H1 (cell line): ENCODE measurements around the gene NGFR. TPM values are rescaled to one million over a fixed set of nuclear protein-coding genes. Genes with fewer than 3 reads are reported as not detected.
A peak's percentile ranks its signal among the peaks of the same experiment; 100 is the strongest.

Source experiments
- BACH1 ChIP-seq: IDR thresholded peaks from 2 replicates; pipeline ENCODE4 v1.6.1; 2012; ENCODE audit warnings: low read length, improper control_type of control experiment
- BRCA1 ChIP-seq: IDR thresholded peaks from 2 replicates; pipeline ENCODE4 v1.6.1; 2012; ENCODE audit warnings: low read depth, low read length, improper control_type of control experiment
- CBX5 ChIP-seq: fragments of 300-800, 300-1000 bp; sonication (generic); IDR thresholded peaks from 2 replicates; pipeline ENCODE4 v1.7.1; 2016; ENCODE audit warnings: antibody characterized with exemption, low read length, low read depth
- CHD1 ChIP-seq: IDR thresholded peaks from 2 replicates; pipeline ENCODE4 v1.6.1; 2012; ENCODE audit warnings: low read depth, low read length, improper control_type of control experiment
- CHD2 ChIP-seq: IDR thresholded peaks from 2 replicates; pipeline ENCODE4 v1.6.1; 2012; ENCODE audit warnings: low read length, improper control_type of control experiment
- EZH2 ChIP-seq: fragments of 200-600 bp; sonication (generic); IDR thresholded peaks from 2 replicates; pipeline ENCODE4 v1.7.1; 2012; ENCODE audit warnings: low read depth, mild to moderate bottlenecking, moderate library complexity, low read length, inconsistent platforms; ENCODE audit not compliant: severe bottlenecking
- GABPA ChIP-seq: IDR thresholded peaks from 2 replicates; pipeline ENCODE4 v1.6.1; 2011; ENCODE audit warnings: mild to moderate bottlenecking, low read length, moderate library complexity, borderline replicate concordance; ENCODE audit not compliant: insufficient read depth
- HDAC2 ChIP-seq, 2 experiments: fragments of 300-600 bp in 1 of 2; sonication (generic) in 1 of 2; IDR thresholded peaks; 2 replicates each; pipeline ENCODE4 v1.6.1; 2011 to 2012; ENCODE audit warnings: low read depth in 2 of 2, low read length in 2 of 2, mild to moderate bottlenecking in 2 of 2, moderate library complexity in 2 of 2, borderline replicate concordance in 1 of 2, inconsistent platforms in 1 of 2
- JUND ChIP-seq: IDR thresholded peaks from 2 replicates; pipeline ENCODE4 v1.6.1; 2011; ENCODE audit warnings: mild to moderate bottlenecking, improper control_type of control experiment, low read length
- NANOG ChIP-seq: IDR thresholded peaks from 2 replicates; pipeline ENCODE4 v1.6.1; 2011; ENCODE audit warnings: low read length, low read depth, mild to moderate bottlenecking, inconsistent platforms; ENCODE audit not compliant: insufficient read depth, poor library complexity, severe bottlenecking
- NRF1 ChIP-seq: IDR thresholded peaks from 2 replicates; pipeline ENCODE4 v1.6.1; 2011; ENCODE audit warnings: mild to moderate bottlenecking, low read depth, low read length, improper control_type of control experiment
- PHF8 ChIP-seq: fragments of 200-600 bp; sonication (generic); conservative IDR thresholded peaks from 2 replicates; pipeline ENCODE4 v1.7.1; 2012; ENCODE audit warnings: low read depth, mild to moderate bottlenecking, inconsistent platforms, low read length, moderate library complexity
- POLR2AphosphoS5 ChIP-seq: IDR thresholded peaks from 2 replicates; pipeline ENCODE4 v1.6.1; 2011; ENCODE audit warnings: low read depth, low read length
- POU5F1 ChIP-seq: IDR thresholded peaks from 2 replicates; pipeline ENCODE4 v1.6.1; 2011; ENCODE audit warnings: low read depth, mild to moderate bottlenecking, low read length, moderate library complexity
- RAD21 ChIP-seq, 2 experiments: IDR thresholded peaks in 1 of 2; conservative IDR thresholded peaks in 1 of 2; 2 replicates each; pipeline ENCODE4 v1.6.1; 2011; ENCODE audit warnings: low read depth in 2 of 2, low read length in 2 of 2, improper control_type of control experiment in 1 of 2, inconsistent platforms in 1 of 2, mild to moderate bottlenecking in 1 of 2, moderate library complexity in 1 of 2
- RBBP5 ChIP-seq: IDR thresholded peaks from 2 replicates; pipeline ENCODE4 v1.7.1; 2012; ENCODE audit warnings: low read depth, mild to moderate bottlenecking, inconsistent platforms, low read length, moderate library complexity, borderline replicate concordance
- SIN3A ChIP-seq, 2 experiments: IDR thresholded peaks in 1 of 2; conservative IDR thresholded peaks in 1 of 2; 2 replicates each; pipeline ENCODE4 v1.6.1; 2011 to 2012; ENCODE audit warnings: low read length in 2 of 2, improper control_type of control experiment in 1 of 2, low read depth in 1 of 2, mild to moderate bottlenecking in 1 of 2
- SIX5 ChIP-seq: IDR thresholded peaks from 2 replicates; pipeline ENCODE4 v1.6.1; 2011; ENCODE audit warnings: mild to moderate bottlenecking, low read depth, low read length
- SRF ChIP-seq: IDR thresholded peaks from 2 replicates; pipeline ENCODE4 v1.6.1; 2011; ENCODE audit warnings: mild to moderate bottlenecking, low read depth, low read length, moderate library complexity
- TAF1 ChIP-seq: IDR thresholded peaks from 2 replicates; pipeline ENCODE4 v1.6.1; 2011; ENCODE audit warnings: mild to moderate bottlenecking, low read depth, low read length
- TBP ChIP-seq: IDR thresholded peaks from 2 replicates; pipeline ENCODE4 v1.6.1; 2011; ENCODE audit warnings: low read depth, low read length, improper control_type of control experiment
- TEAD4 ChIP-seq: IDR thresholded peaks from 2 replicates; pipeline ENCODE4 v1.6.1; 2012; ENCODE audit warnings: low read depth, low read length, inconsistent platforms, mixed read lengths
- polyA plus RNA-seq, 7 experiments: library from polyadenylated mRNA; depleted of rRNA in 3 of 7; stranded (reverse) in 5 of 7; unstranded in 2 of 7; fragments of >200 nt in 5 of 7; fragments of 200-250 nt in 2 of 7; gene quantifications; 1 replicate in 5 of 7; 2 replicates in 1 of 7; 4 replicates in 1 of 7; pipeline versions ENCODE4 v1.2.1 to v1.2.3, GENCODE V29; 2011 to 2013; ENCODE audit warnings: missing spikeins in 2 of 7, mixed read lengths in 2 of 7
- total RNA-seq: library from RNA; stranded (reverse); fragmentation: NEBNext Ultra II Directional; extraction: Animal tissue kit (Norgen Biotek cat#: 25700); gene quantifications from 2 replicates; pipeline ENCODE4 v1.2.1, GENCODE V29; 2021

Gene NGFR
- total and polyA plus RNA-seq, 2 of the 8 experiments (the other 6 are each of a cell fraction or from before 2014, with no cell fraction given) = 8.1 to 10.3 TPM

- TF ChIP-seq CBX5 = no peak
- TF ChIP-seq JUND = no peak
- no peak for TF ChIP-seq CHD1
- no peak for TF ChIP-seq BRCA1
- TF ChIP-seq TBP = 0 out of 2 replicates have a peak, but pooled peaks have one; percentile 46
- peak; percentile 55; the same call in 1 of the 2 replicates for TF ChIP-seq POLR2AphosphoS5
- TF ChIP-seq NRF1 = no peak
- TF ChIP-seq TAF1 = no peak
- TF ChIP-seq GABPA = peak; percentile 83; the same call in 1 of the 2 replicates
- no peak for TF ChIP-seq PHF8
- TF ChIP-seq HDAC2 (IDR thresholded peaks at IDR 0.05; ENCODE audit: borderline replicate concordance in 1 of 2, low read depth in 2 of 2, low read length in 2 of 2) = no peak
- no peak for TF ChIP-seq RAD21 (IDR thresholded peaks at IDR 0.05 in 1 of 2, conservative IDR thresholded peaks at IDR 0.05 in 1 of 2; ENCODE audit: low read depth in 2 of 2, low read length in 2 of 2)
- TF ChIP-seq POU5F1 = no peak
- TF ChIP-seq NANOG = no peak
- no peak for TF ChIP-seq BACH1
- 0 out of 2 replicates have a peak, but pooled peaks have one; percentile 53 for TF ChIP-seq RBBP5
- TF ChIP-seq SIX5 = 0 out of 2 replicates have a peak, but pooled peaks have one; percentile 13
- TF ChIP-seq TEAD4 = no peak
- TF ChIP-seq SIN3A (conservative IDR thresholded peaks at IDR 0.05 in 1 of 2, IDR thresholded peaks at IDR 0.05 in 1 of 2; ENCODE audit: low read depth in 1 of 2, low read length in 2 of 2) = no peak
- no peak for TF ChIP-seq CHD2
- TF ChIP-seq EZH2 = no peak
- TF ChIP-seq SRF = no peak
- TF ChIP-seq, all 59 proteins: peak for 11
These were observed 9.0 kb upstream of the NGFR start (continued) for GRCh38 chr17:49486012-49486641.
